ENCODE data around the gene RBP5.
"Not testable (repeated sequence)": the region's sequence is repeated elsewhere in the genome, so short reads cannot be mapped to it uniquely, and the experiment has no call there.

RBP5 gene

GRCh38 chr12:7122811-7123769, 5.6 kb downstream of the RBP5 start:
- no peak for DNase-seq (ENCODE audit: low spot score)

- DNase-seq (ENCODE audit: low spot score) = no peak
Measured at GRCh38 chr12:7121324-7121723, 7.4 kb downstream of the RBP5 start.

- no peak for DNase-seq (ENCODE audit: low spot score)
Measured at GRCh38 chr12:7120166-7120565, 8.5 kb downstream of the RBP5 start.

GRCh38 chr12:7118881-7119280, 9.8 kb downstream of the RBP5 start:
- DNase-seq (ENCODE audit: low spot score) = no peak

DNA sequence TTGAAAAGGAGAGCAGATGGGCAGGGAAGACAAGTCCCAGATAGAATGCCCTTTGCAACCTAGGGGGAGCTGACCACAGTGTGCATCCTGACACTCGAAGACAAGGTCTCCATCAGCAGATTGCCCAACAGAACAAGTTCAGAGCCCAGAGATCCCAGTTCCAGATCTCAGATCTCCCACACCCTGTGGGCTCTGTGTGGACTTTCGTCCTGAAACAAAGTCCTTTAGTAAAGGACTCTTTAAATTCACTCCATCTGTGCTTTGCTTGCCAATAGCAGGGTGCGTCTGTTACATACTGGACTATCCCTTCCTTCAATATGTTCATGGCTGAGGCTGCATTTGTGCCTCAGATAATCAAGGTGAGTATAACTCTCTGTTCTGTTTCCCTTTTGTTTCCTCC, 11.0 kb downstream of the RBP5 start:
- no peak for DNase-seq (ENCODE audit: low spot score)

- DNase-seq (ENCODE audit: low spot score) = no peak
Measured at GRCh38 chr12:7116916-7117315, 11.8 kb downstream of the RBP5 start.

GRCh38 chr12:7116196-7116595, 12.5 kb downstream of the RBP5 start:
- no peak for DNase-seq (ENCODE audit: low spot score)

- DNase-seq (ENCODE audit: low spot score) = no peak
Measured at GRCh38 chr12:7114851-7115250, 13.8 kb downstream of the RBP5 start.

DNA sequence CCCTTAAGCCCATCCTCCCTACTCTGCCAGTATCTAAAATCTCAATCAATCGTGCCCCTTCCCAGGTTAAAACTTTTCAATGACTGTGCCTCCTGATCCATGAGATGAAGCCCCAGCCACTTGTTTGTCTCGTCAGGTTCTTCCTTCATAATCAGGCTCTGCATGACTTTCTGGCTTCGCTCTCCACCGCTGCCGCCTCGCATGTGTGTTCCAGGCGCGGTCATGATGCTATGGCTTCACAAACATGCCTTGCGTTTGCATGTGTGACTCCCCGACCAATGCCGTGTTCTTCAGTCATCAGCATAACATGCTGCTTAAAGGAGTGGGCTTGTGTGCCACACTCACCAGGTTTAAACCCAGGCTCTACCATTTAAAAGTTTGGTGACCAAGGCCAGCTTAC, 14.7 kb downstream of the RBP5 start:
- no peak for DNase-seq (ENCODE audit: low spot score)

GRCh38 chr12:7113389-7113871, 15.3 kb downstream of the RBP5 start:
- peak; percentile 45 for DNase-seq (ENCODE audit: low spot score)

- no peak for DNase-seq (ENCODE audit: low spot score)
Measured at GRCh38 chr12:7112041-7112440, 16.6 kb downstream of the RBP5 start.

DNA sequence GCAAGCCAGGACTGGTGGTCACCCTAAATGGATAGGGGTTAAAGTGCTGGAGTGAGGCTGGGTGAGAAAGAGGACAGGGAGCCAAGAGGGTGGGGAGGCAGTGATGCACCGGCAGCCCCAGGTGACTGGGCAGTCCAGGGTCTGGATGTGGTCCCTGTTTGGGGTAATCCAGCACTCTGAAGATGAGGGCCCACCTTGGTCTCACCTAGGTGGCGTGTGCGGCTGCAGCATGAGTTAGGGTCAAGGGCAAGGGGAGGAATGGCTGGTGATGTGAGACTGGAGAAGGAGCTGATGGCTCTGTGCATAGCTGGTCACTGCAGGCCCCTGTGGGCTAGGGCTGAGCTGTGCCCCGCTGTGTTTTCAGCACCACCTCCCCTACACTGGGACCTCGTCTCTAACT, 18.0 kb downstream of the RBP5 start:
- no peak for DNase-seq (ENCODE audit: low spot score)

- DNase-seq (ENCODE audit: low spot score) = no peak
Measured at GRCh38 chr12:7109572-7109920, 19.1 kb downstream of the RBP5 start.

GRCh38 chr12:7108796-7109571, 19.7 kb downstream of the RBP5 start, which contains the start of gene C1RL:
C1RL (minus strand) TSS chr12:7109214; CDS start chr12:7109180, 34 bp downstream.
- peak; percentile 87 for DNase-seq (ENCODE audit: low spot score)

- peak; percentile 88 for DNase-seq (ENCODE audit: low spot score)
Measured at GRCh38 chr12:7108003-7108795, 20.5 kb downstream of the RBP5 start.

DNA sequence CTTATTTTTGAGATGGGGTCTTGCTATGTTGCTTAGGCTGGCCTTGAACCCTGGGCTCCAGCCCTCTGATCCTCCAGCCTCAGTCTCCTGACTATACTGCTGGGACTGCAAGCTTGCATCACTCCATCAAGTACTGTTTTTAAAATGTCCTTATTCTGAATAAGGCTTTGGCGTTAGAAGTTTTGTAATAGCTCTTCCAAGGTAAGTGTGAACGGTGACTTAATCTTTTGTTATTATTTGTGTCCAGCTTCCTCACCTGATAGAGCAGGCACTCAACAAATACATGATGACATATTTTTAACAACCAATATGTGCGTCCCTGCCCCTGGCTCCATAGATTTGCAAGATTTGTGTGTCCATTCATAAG, 21.1 kb downstream of the RBP5 start:
- DNase-seq (ENCODE audit: low spot score) = peak; percentile 21

DNA sequence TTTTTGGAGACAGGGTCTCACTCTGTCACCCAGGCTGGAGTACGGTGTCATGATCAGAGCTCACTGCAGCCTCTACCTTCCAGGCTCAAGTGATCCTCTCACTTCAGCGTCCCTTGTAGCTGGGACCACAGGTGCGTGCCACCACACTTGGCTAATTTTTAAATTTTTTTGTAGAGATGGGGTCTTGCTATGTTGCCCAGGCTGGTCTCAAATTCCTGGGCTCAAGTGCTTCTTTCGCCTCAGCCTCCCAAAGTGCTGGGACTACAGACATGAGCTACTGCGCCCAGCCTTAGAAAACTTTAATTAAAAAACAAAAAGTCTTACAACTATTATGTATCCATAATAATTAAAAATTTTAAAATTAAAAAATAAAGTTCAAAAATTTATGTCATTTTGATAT, 21.5 kb downstream of the RBP5 start:
- DNase-seq (ENCODE audit: low spot score) = not testable (repeated sequence)

- DNase-seq (ENCODE audit: low spot score) = no peak
Measured at GRCh38 chr12:7106082-7106481, 22.6 kb downstream of the RBP5 start.

GRCh38 chr12:7103837-7104584, 24.7 kb downstream of the RBP5 start:
- DNase-seq (ENCODE audit: low spot score) = no peak

GRCh38 chr12:7102582-7102981, 26.1 kb downstream of the RBP5 start:
- DNase-seq (ENCODE audit: low spot score) = no peak

DNA sequence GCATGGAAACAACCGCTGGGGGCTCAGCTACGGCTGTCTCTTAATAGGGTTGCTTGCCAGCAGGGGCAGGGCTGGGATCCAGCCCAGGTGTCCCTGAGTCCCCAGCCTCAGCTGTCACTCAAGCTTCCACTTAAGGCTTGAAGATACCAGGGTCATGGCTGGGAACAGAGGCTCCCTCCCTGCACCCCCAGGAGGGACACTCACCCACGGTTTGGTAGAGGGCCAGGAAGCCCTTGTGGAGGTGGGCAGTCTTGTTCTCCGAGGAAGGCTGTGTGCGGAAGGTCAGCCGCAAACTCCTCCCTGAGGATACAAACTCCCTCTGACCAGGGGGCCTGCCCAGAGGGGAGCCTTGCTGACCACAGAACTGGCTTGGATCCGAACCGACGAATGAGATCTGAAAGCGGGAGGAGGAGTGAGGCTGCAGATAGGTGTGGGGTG, 27.0 kb downstream of the RBP5 start:
- DNase-seq (ENCODE audit: low spot score) = no peak

Data from kidney tubule cell (primary cell).